SW 1271 (cell line): ENCODE data around the gene TMEM181.
"Not testable (repeated sequence)": the region's sequence is repeated elsewhere in the genome, so short reads cannot be mapped to it uniquely, and the experiment has no call there.

ENCODE experiments used
- DNase-seq, 2 experiments: peaks; one replicate each; lab custom pipeline; 2025; lab: John Stamatoyannopoulos, UW

Gene TMEM181

DNA sequence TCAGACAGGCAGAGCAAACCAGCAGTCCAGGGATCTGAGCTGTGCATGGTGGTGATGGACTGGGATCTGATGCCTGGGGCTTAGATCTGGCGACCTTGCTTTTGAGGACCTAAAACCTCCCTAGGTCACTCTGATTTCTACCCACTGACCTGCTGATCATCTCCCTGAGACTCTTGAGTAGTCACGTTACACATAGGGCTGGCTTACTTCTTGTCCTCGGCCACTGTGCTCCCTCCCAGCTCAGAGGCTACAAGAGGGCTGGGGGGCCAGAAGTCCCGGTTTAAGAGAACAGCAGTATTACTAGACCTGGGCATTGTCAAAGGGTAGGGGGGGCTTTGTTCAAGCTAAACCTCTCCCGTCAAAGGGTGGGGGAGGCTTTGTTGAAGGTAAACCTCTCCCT lies 79.2 kb downstream of the TMEM181 start:
- no peak for DNase-seq

DNA sequence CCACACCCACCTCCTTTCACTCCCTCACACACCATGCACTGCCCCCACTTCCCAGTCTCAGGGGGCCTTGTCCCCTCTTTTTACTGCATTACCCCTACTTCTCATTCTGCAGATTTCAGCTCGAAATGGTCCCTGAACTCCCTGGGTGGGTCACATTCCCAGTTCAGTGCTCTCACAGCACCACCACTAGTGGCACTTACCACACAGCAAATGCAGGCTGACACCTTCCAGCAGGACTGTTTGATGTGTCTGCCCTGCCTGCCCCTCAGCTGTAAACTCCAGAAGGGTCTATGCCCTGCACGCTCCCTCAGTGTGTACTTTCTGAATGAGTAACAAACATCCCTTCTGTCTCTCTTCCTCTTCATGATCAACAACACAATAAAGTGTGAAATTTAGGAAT lies 80.6 kb downstream of the TMEM181 start:
- no peak for DNase-seq

DNA sequence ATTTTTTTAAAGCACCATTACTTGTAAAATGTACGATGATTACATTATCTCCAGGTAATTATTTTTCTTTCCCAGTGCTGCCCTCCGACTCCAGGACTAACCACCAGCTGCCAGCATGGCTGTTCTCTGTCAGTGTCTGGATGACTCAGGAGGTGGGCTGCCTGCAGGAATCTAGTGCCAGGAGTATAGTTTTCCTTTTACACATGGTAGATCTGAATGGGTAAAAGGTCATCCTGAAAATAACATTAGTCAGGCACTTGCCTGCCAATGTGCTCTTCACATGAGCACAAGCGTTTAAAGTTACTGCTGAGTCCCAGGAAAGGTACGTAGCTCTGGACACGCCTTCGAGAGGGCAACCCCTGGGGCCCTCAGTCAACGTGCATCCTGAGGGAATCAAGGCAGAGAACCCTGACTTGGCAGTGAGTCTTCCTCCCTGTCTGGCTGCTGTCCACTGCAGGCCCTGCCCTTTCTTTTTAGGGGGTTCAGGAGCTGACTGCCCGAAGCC lies 82.3 kb downstream of the TMEM181 start:
- no peak for DNase-seq

DNA sequence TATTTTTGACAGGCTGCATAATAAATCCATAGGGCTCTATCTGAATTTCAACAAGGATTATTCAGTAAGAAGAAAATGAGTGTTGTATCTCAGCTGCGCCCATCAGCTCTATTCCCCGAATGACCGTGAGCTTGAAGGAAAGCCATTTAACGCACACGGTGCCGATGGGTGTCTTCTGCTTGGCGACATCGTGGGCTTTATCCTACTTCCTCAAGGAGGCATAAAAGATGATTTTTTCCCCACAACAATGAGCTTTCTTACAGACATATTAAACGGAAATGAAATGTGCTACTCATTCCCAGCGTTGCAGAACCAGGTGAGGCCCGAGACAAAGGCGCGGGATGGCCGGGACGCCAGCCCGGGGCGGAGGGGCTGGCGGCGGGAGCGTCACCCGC lies 83.9 kb downstream of the TMEM181 start:
- DNase-seq, result peak in 1 of 2 experiments; percentile 10

DNA sequence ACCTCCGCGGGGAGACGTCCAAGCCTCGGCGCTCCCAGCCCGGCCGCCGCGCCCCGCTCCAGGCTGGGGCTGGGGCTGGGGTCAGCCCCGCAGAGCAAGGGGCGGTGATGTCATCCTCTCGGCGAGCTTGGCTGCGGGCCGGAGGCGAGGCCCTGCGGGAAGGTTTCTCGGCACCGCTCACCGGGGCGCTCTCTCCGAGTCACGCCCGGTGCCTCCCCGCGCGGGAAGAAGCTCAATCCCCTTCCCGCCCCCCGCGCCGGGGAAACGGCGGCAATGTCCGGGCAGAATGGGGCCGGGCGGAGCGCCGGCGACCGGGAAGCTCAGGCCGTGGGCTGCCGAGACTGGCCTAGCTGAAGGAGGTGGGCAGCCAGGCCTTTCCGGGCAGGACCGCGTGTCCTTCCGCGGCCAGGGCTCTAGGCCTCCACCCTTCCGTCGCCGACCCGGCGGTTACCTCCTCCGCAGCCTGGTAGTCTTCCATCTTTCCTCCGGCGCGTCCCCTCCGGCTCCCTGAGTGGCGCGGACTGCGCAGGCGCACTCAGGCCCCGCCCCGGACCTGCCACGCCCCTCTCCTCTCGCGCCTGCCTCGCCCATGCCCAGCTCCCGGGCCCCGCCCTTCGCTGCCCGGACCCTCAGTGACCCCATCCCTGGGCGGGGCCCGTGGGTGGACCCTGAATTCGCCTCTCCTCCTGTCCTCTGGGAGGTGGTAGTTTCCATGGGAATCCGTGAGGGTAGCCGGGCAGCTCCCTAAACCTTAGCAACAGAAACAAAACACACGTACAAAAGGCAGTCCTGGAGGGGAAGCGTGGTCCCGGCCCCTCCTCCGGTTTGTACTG lies 84.6 kb downstream of the TMEM181 start, which contains the start of gene DYNLT1:
DYNLT1 (minus strand) TSS at position 513 of the 833 bp plus-strand sequence; CDS start at position 478, 35 bp downstream.
- peak; percentile 78 to 94 for DNase-seq

DNA sequence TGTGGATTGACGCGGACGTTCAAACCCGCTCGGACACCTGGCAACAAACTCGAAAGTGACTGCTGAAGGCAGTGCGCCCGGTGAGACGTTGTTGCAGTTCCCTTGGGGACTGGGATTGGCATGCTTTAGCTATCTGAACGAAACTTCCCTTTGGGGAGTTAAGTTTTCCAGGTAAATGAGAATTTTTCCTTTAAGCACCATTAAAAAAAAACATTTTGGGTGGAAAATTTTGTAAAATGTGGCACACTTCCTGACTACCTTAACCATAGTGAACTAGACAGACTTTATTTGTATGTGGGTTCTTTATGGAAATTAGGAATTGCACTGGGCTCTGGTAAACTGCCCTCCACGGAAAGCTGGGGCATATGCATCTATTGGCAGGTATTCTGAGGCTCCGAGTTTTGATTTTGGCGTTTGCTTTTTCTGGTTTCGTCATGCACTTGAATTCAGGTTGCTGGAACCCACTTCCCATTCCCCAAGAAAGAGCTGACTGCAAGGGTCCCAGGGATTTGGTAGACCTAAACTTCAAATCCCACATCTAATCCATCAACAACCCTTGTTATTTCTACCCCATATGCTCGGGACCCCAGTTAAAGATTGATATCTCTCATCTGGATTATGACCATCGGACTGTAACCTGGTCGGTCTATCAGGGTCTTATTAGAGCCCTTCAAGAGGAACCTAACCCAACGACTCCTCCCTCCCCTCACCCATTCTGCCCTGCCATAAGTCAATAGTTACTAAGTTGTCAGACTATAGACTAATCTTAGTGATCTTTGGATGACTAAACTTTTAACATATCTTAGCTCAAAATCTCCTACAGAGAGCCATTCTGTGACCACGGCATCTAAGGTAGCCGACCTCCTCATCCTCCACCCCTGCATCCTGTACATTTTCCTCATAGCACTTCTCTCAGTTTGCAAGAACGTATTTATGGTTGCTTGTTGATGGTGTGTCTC lies 85.5 kb downstream of the TMEM181 start:
- no peak for DNase-seq

DNA sequence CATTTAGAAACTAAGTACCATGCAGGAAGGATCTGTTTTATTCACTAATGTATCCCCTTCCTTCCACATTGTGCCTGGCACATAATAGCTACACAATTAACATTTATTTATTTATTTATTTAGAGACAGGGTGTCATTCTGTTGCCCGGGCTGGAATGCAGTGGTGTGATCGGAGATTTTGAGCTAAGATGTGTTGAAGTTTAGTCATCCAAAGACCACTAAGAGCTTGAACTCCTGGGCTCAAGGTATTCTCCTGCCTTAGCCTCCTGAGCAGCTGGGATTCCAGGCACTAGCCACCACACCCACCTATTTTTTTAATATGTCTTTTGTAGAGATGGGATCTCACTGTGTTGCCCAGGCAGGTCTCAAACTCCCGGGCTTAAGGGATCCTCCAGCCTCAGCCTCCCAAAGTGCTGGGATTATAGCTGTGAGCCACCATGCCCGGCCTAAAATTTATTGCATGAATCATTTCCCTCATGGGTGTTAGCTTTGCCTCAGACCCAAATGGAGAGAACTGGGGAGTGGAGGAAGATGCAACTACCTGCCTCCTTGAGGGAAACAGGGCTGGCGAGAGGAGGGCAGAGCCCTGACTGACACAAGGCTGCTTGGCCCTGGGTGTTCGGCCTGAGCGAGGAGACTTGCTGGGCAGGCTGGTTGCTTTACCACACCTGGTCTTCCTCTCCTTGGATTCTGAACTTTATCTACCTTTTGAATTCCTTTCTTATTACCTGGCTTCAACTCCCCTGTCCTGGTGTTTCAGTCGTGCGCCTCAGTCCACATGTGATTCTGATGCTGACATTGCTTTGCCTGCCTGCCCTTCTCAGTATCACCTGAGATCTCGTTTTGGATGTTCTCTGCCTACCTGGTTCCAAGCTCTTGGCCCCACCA lies 86.4 kb downstream of the TMEM181 start:
- DNase-seq, result no peak

DNA sequence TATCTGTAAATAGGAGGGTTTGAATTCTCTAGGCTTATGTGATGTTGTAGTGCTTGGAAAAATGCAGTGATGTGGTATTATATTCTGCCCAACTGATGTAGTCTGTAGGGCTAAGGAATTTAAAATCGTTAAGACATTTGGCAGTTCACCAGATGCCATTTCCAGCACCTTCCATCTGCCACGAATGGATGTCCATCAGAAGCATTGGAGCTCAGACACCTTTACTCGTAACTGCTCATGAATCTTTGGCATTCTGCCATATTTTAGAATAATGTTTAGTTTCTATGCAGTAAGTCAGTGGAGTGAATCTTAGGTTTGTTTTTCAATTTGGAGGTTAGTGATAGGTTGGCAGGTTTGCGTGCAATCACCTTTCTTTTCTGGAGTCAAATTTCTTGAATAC lies 87.6 kb downstream of the TMEM181 start:
- DNase-seq, result no peak

DNA sequence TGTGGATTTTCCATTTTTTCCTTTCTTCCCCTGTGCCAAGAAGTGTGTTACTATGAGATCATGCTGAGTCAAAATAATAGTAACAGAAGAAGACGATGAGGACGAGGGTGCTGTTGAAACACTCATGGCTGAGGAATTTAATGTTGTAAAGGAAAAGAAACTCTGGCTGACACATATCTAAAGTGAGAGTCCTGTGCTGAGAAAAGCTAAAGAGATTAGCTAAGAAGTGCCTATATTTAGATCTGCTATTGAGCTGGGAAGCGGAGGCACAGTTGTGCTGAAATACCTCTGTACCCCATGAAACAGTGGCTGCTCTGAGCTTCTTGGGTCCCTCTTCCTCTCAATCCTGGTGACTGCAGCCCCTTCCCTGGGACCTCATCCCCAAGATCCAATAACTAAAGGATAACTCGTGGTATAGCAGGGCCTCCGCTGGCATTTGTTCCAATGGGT lies 88.8 kb downstream of the TMEM181 start:
- DNase-seq, result peak in 1 of 2 experiments; percentile 17

DNA sequence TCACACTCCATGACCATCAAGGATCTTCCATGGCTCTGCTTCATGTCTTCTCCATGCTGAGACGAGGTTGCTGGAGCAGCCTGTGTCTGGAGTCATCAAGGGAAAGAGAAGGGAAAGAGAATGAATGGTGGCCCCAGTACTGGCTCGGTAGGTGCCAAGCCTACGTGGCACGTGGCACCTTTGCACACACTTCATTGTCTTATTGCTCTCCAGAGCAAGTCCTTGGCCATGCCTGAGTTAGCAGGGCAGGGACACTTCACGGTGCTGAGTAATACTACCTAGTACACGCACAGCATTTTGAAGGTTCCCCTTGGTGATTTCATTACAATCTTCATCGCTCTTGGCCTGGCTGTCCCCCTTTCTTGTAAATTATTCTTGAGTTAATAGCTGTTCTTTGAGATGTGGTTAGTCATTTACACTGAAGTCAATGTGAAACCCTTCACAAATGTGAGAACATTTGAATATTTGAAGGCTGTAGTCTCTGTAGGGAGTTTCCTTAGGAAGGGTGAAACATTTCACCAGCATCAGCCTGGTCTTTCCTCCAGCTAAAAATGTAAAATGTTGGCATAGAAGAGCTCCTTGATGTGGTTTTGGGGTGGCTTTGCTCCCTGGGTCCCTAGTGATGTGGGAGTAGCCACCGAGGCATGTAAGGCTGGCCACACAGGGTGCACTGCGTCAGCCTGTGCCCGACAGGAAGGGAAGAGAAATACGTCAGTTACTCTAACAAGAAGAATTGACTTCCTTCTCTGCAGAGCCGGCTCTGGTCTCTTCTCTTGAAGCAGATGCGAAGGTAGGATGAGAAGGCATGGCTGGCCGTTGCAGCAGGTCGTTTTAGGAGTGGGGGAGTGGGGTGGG lies 89.6 kb downstream of the TMEM181 start, which contains the start of gene SYTL3:
SYTL3 (plus strand) TSS at position 766 of the 855 bp plus-strand sequence. CDS start 13,215 bp downstream, outside the sequence.
- no peak for DNase-seq

DNA sequence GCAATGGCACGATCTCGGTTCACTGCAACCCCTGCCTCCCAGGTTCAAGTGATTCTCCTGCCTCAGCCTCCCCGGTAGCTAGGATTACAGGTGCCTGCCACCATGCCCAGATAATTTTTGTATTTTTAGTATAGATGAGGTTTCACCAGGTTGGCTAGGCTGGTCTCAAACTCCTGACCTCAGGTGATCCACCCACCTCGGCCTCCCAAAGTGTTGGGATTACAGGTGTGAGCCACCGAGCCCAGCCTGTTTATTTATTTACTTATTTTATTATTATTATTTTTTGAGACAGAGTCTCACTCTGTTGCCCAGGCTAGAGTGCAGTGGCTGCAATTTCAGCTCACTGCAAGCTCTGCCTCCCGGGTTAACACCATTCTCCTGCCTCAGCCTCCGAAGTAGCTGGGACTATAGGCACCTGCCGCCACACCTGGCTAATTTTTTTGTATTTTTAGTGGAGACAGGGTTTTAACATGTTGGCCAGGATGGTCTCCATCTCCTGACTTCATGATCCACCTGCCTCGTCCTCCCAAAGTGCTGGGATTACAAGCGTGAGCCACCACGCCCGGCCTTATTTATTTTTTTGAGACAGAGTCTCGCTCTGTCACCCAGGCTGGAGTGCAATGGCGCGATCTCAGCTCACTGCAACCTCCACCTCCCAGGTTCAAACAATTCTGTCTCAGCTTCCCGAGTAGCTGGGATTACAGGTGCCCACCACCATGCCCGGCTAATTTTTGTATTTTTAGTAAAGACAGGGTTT lies 92.3 kb downstream of the TMEM181 start:
- not testable (repeated sequence) for DNase-seq

DNA sequence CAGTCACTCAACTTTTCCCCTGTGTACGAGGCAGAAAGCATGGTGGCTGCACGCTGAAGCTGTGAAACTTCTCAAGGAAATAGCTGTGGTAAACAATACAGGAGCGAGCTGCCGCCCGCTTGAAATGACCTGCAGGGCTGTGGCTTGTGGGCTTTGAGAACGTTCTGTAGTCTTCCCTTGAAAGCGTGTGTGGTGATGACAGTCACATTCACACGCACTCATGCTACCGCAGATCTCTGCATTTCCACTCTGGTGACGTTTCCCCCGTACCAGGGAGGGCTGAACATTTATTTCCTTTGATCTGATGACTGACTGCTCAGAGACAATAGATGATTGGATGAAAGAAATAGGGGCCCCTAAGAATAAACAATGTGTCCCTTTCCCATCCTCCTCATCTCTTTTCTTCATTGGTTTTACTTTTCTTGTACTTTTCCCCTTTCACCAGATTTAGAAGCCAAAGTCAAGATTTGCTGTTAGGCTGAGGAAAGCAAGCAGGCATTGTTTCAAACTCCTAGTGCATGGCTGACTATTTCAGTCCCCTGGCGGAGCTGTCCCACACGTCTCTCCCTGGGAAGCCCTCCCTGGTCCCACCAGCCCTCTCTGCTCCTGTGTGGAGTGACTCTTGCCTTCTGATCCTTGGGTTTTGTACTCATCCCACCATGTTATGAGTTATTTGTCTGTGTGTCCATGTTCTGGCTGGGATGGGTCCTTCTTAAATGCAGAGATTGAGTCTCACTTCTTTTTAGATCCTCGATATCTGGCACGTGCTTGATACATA lies 93.9 kb downstream of the TMEM181 start:
- DNase-seq, result no peak

DNA sequence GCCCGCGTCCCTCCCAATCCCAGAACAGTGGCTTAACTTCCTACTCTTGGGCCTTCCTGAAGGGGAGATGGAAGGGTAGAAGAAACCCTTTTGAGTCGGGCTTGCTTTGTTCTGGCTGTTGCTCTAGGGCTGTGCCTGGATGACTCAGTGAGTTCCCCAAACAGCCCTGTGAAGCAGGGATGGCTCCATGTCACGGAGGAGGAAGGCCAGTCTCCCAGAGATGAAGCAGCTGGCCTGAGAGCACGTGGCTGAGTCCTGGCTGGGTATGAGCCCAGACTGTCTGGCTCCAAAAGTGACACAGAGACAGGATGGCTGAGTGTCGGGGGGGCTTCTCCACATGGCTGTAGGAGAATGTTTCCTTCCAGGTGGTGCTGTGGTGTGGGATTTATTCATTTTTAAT lies 94.6 kb downstream of the TMEM181 start:
- DNase-seq, result no peak

DNA sequence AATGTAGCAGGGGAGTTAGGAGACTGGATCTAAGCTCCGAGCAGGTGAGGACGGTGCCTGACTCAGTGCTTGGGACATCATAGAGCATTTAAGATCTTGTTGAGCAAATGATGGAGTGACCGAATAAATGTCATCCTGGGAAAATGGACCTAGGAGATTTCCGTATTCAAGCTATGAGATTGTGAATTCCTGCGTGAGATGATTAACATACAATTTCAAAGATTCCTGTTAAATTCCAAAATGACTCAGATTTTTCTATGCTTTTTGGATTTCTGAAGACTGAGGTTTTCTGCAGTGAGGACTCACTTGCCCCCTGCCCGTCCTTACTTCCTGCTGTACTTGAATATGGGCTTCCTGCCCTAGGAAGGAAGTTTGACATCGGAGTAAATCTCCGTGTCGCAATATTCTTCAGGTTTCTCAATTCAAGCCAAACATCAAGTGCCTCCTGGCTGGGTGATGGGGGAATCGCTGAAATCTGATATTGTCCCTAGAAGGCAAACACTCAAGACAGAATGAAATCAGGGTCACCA lies 95.1 kb downstream of the TMEM181 start:
- DNase-seq, result no peak

DNA sequence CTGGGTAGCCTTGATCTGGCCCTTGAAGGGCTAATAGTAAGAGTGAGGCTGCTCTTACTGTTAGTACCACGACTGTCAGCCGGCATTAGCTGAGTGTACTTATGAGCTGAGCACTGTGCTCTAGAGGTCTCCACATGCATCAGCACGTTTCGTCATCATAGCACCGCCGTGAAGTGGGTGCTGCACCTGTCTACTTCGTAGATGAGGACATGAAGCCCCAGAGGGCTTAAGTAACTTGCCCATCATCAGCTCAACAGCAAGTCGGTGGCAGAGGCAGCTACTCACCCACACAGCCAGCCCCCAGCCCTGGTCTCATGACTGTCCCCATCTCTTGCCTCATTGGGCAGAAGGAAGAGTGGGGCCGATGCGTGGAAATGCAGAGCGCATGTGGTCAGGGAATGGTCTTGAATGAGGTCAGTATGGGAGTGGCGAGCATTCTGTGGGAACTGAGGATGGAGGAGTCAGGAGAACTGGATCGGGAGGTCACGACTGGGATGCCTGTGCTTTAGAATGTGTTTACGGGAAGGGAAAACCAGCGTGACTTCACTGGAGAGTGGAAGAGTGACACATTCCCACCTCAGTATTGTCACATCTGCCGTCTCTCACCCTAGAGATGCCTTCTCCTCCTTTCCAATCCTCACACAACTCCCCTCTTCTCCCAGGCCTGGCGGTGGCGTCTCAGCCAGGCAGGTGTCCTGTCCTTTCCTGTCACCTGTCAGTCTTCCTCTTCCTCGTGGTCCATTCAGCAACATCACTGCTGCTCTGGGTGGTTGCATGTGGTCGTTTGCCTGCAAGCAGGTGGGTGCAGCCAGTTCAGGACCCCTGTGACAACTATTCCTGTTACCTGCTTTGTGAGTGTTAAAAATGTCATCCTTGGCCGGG lies 95.9 kb downstream of the TMEM181 start:
- DNase-seq, result no peak

DNA sequence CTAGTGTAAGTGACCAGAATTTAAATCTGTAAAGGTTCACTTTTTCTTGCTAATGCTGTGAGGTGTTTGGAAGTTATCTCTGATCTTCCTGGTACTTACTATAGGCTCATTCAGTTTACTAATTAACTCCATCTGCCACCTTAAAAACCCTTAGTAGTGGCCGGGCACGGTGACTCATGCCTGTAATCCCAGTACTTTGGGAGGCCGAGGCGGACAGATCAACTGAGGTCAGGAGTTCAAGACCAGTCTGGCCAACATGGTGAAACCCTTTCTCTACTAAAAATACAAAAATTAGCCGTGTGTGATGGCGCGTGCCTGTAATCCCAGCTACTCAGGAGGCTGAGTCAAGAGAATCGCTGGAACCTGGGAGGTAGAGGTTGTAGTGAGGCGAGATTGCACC lies 97.1 kb downstream of the TMEM181 start:
- DNase-seq, result not testable (repeated sequence)

DNA sequence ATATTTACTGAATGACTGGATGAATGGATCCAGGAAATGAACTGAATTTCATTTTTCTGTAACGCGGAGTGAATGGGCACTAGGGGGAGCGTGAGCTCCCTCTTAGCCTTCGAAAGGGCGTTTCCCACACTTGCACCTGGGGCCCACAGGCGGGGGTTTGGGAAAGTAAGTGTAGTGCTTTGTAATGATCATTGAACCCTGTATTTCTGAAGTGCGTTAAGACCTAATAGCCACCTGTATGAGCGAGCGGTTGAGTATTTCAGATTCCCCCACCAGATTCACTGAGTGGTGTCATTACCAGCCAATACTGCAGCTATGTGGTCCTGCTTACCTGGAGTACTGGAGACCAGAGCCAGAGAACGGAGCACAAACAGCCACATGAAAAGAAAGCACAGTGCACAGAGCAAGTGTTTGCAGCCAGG lies 100.5 kb downstream of the TMEM181 start:
- peak in 1 of 2 experiments; percentile 21 for DNase-seq
